ENCODE data around the gene ITPK1.

Gene ITPK1

GRCh38 chr14:93023039-93023438 is 92.7 kb downstream of the ITPK1 start:
- DNase-seq, result no peak

- no peak for DNase-seq
These were observed 95.8 kb downstream of the ITPK1 start for GRCh38 chr14:93019970-93020369.

GRCh38 chr14:93019367-93019843 is 96.3 kb downstream of the ITPK1 start:
- no peak for DNase-seq

GRCh38 chr14:93018366-93018765 is 97.4 kb downstream of the ITPK1 start:
- no peak for DNase-seq

GRCh38 chr14:93017898-93018297 is 97.8 kb downstream of the ITPK1 start:
- no peak for DNase-seq

- DNase-seq, result no peak
These were observed 98.4 kb downstream of the ITPK1 start for GRCh38 chr14:93017301-93017797.

- DNase-seq, result no peak
These were observed 99.4 kb downstream of the ITPK1 start for GRCh38 chr14:93016275-93016845.

GRCh38 chr14:93015505-93015904 is 100.2 kb downstream of the ITPK1 start:
- DNase-seq, result no peak

GRCh38 chr14:93015064-93015463 is 100.7 kb downstream of the ITPK1 start:
- DNase-seq, result no peak

- DNase-seq, result no peak
These were observed 101.4 kb downstream of the ITPK1 start for GRCh38 chr14:93014058-93015023.

- DNase-seq, result no peak
These were observed 102.6 kb downstream of the ITPK1 start for GRCh38 chr14:93012951-93013719.

GRCh38 chr14:93012506-93012905 is 103.2 kb downstream of the ITPK1 start:
- no peak for DNase-seq

- no peak for DNase-seq
These were observed 103.9 kb downstream of the ITPK1 start for GRCh38 chr14:93011650-93012325.

- no peak for DNase-seq
These were observed 104.6 kb downstream of the ITPK1 start for GRCh38 chr14:93011141-93011529.

GRCh38 chr14:93010522-93011140 is 105.1 kb downstream of the ITPK1 start:
- no peak for DNase-seq

GRCh38 chr14:93010130-93010499 is 105.6 kb downstream of the ITPK1 start:
- no peak for DNase-seq

- DNase-seq, result no peak
These were observed 106.1 kb downstream of the ITPK1 start for GRCh38 chr14:93009471-93010129.

GRCh38 chr14:93008381-93008780 is 107.3 kb downstream of the ITPK1 start:
- DNase-seq, result no peak

GRCh38 chr14:93007225-93007997 is 108.3 kb downstream of the ITPK1 start:
- DNase-seq, result no peak

- DNase-seq, result no peak
These were observed 109.1 kb downstream of the ITPK1 start for GRCh38 chr14:93006567-93007051.

- no peak for DNase-seq
These were observed 109.9 kb downstream of the ITPK1 start for GRCh38 chr14:93005838-93006237.

Data from effector CD4-positive, alpha-beta T cell (primary cell).